ENCODE data around the gene USP44. TPM values are rescaled to one million over a fixed set of nuclear protein-coding genes. Genes with fewer than 3 reads are reported as not detected.

Gene USP44
- total and polyA plus RNA-seq, 2 of the 8 experiments (the other 6 are each of a cell fraction or from before 2014, with no cell fraction given): 129 to 197 TPM

DNA sequence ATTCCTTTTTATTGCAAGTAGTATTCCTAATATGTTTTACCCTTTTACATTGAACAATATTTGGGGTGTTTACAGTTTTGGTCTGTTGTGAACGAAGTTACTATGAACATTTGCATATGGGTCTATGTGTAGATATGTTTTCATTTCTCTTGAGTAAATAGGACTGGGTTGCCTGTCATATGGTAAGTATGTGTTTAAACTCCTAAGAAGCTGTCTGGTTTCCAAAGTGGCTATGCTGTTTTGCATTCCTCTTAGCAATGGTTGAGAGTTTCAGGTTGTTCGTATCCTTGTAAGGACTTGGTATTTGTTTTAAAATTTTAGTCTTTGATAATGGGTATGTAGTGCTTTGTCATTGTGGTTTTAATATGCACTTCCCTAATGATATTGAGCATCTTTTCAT is 71.0 kb downstream of the USP44 start:
- no peak overlapping the region for H3K4me3 ChIP-seq (ENCODE audit: extremely low read depth in 1 of 4, insufficient read depth in 2 of 4, low read depth in 3 of 4, low read length in 4 of 4)
- H3K79me1 ChIP-seq (ENCODE audit: low read depth, low read length): peaks cover 9% of the 10 kb centered on the region
- TF ChIP-seq, protein P1, sequence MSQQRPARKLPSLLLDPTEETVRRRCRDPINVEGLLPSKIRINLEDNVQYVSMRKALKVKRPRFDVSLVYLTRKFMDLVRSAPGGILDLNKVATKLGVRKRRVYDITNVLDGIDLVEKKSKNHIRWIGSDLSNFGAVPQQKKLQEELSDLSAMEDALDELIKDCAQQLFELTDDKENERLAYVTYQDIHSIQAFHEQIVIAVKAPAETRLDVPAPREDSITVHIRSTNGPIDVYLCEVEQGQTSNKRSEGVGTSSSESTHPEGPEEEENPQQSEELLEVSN (IDR thresholded peaks at IDR 0.05): no peak
- TF ChIP-seq EZH2 (IDR thresholded peaks at IDR 0.05; ENCODE audit: low read depth, low read length, severe bottlenecking) (no peak), KDM5A (IDR thresholded peaks at IDR 0.05; ENCODE audit: low read length) (no peak), SP2 (IDR thresholded peaks at IDR 0.05; ENCODE audit: low read length) (no peak), CBX5 (IDR thresholded peaks at IDR 0.05; ENCODE audit: low read depth, low read length) (no peak), ASH2L (IDR thresholded peaks at IDR 0.05; ENCODE audit: low read length) (no peak), FOSL1 (IDR thresholded peaks at IDR 0.05; ENCODE audit: insufficient read depth, low read depth, low read length) (no peak), SP1 (IDR thresholded peaks at IDR 0.05; ENCODE audit: low read depth, low read length) (no peak), TAF1 (IDR thresholded peaks at IDR 0.05; ENCODE audit: low read depth, low read length) (no peak)
- H3K23me2 ChIP-seq (ENCODE audit: low read depth, low read length): no peaks in the 10 kb centered on the region
- H3K27ac ChIP-seq (ENCODE audit: low read depth, low read length): no peak overlapping the region
- no peak overlapping the region for H2BK15ac ChIP-seq (ENCODE audit: low read length)
- no peak overlapping the region for H3K4ac ChIP-seq (replicated peaks; ENCODE audit: insufficient read length, low read depth, low read length)
- H4K5ac ChIP-seq (ENCODE audit: insufficient read length, low read depth, low read length): no peak overlapping the region
- peaks cover 6 to 10% of the 10 kb centered on the region in 2 experiments for H4K20me1 ChIP-seq (replicated peaks in 1 of 2; ENCODE audit: control insufficient read depth in 1 of 2, insufficient read depth in 2 of 2, low read length in 2 of 2)
- no peaks in the 10 kb centered on the region for H3K9me3 ChIP-seq (ENCODE audit: insufficient read depth in 2 of 2, low read depth in 1 of 2, low read length in 1 of 2)
- no peaks in the 10 kb centered on the region for H3K4me1 ChIP-seq (replicated peaks in 1 of 4; ENCODE audit: control insufficient read depth in 3 of 4, insufficient read depth in 4 of 4, low read length in 3 of 4)
- DNase-seq (ENCODE audit: low read depth in 1 of 2, low spot score in 2 of 2) (no peak), FAIRE-seq (no peak)
- no peak overlapping the region for H3K23ac ChIP-seq (ENCODE audit: insufficient read length)
- H2AK5ac ChIP-seq (ENCODE audit: low read depth, low read length): no peak overlapping the region
- H4K91ac ChIP-seq (replicated peaks; ENCODE audit: insufficient read length, low read length): no peak overlapping the region
- peaks cover 13 to 93% of the 10 kb centered on the region in 2 experiments for H3K79me2 ChIP-seq (ENCODE audit: control insufficient read depth in 1 of 2, insufficient read depth in 2 of 2, low read length in 2 of 2)
- H3K36me3 ChIP-seq (ENCODE audit: control insufficient read depth in 2 of 4, insufficient read depth in 4 of 4, low read length in 3 of 4): peaks cover 9 to 40% (median 21%) of the 10 kb centered on the region in 4 experiments; a peak in 7 of 8 replicates
- H2BK5ac ChIP-seq (ENCODE audit: low read depth, low read length): no peak overlapping the region
- H3K27me3 ChIP-seq (replicated peaks in 1 of 4; ENCODE audit: control insufficient read depth in 3 of 4, extremely low read depth in 1 of 4, insufficient read depth in 3 of 4, low read length in 3 of 4): no peaks in the 10 kb centered on the region
- no peak overlapping the region for H2AFZ ChIP-seq (ENCODE audit: low read length)
- WGBS, 2 experiments (ENCODE audit: extremely low coverage in 1 of 2, insufficient coverage in 1 of 2, insufficient read length in 1 of 2, insufficient replicate concordance in 2 of 2, low coverage in 1 of 2, low lambda C conversion rate in 2 of 2, missing lambda C conversion rate in 1 of 2): 92% methylated on average over 2 of the region's 2 CpGs; no CpG with 5 or more reads in 1 of the 2 experiments
- ChIA-PET POLR2A (ENCODE audit: partially characterized antibody) (no interaction called here), CTCF (ENCODE audit: partially characterized antibody) (no interaction called here)
- no peak overlapping the region for H2BK12ac ChIP-seq (ENCODE audit: low read depth, low read length)
- H2BK20ac ChIP-seq (ENCODE audit: low read length): no peak overlapping the region
- no peak overlapping the region for H3K18ac ChIP-seq (ENCODE audit: extremely low read depth, low read length)
- H4K8ac ChIP-seq (ENCODE audit: extremely low read depth, insufficient read depth, low read length): no peak overlapping the region
- H3K4me2 ChIP-seq (ENCODE audit: insufficient read depth in 1 of 2, low read depth in 2 of 2, low read length in 2 of 2): no peak overlapping the region
- H2BK120ac ChIP-seq (replicated peaks; ENCODE audit: low read depth, low read length): no peak overlapping the region
- no peak overlapping the region for H3K56ac ChIP-seq (replicated peaks; ENCODE audit: insufficient read length, low read depth, low read length)
- no peak overlapping the region for H3K9ac ChIP-seq (replicated peaks in 1 of 4; ENCODE audit: extremely low read depth in 1 of 4, low read depth in 3 of 4, low read length in 3 of 4)
- no peak overlapping the region for H3K14ac ChIP-seq (ENCODE audit: insufficient read length)
